ENCODE data around the gene NCOA3. TPM values are rescaled to one million over a fixed set of nuclear protein-coding genes. Genes with fewer than 3 reads are reported as not detected.

The NCOA3 gene
- total and polyA plus RNA-seq, 10 of the 15 experiments (the other 5 are each of a cell fraction or from before 2014, with no cell fraction given) = 16.9 to 96.2 (median 73.6) TPM

DNA sequence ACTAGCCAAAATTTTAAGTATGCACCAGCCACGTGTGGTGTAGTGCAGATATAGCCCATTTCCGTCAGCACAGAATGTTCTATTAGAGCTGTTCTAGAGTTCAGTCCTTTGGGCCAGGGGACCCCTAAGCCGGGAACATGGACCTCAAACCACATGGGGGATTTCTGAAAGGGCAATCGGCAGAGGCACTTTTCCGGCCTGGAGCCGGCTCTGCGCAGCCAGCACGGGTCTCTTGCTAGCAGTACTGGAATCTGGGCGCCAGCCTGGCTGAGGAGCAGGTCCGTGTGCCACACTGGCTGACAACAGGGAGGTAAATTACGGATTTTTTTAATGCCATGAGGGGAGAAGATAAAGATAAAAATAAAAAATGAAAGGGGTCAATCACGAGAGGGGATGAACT lies 163.1 kb downstream of the NCOA3 start:
- DNase-seq (ENCODE audit: low read depth, low spot score) (no peak), ATAC-seq (no peak), FAIRE-seq (no peak)
- H3K4me2 ChIP-seq (ENCODE audit: control insufficient read depth, insufficient read depth) = no peak overlapping the region
- H3K36me3 ChIP-seq (ENCODE audit: control insufficient read depth in 2 of 2, insufficient read depth in 2 of 2, low read length in 1 of 2) = peaks cover 9 to 23% of the 10 kb centered on the region in 2 experiments; a peak in 3 of 4 replicates
- no peak overlapping the region for H3K4me3 ChIP-seq
- no peaks in the 10 kb centered on the region for H3K9me3 ChIP-seq (replicated peaks; ENCODE audit: control insufficient read depth, insufficient read depth, low read length)
- no peaks in the 10 kb centered on the region for H3K4me1 ChIP-seq (ENCODE audit: control insufficient read depth, insufficient read depth, low read length)
- H3K9ac ChIP-seq (ENCODE audit: control insufficient read depth, insufficient read depth, low read length) = no peak overlapping the region
- ChIA-PET SMC1A (ENCODE audit: uncharacterized antibody, unreplicated experiment) (interaction anchor here (1.1 to 1.8 kb wide), 3 partner anchors 14 to 956 kb away, joined by 3 to 10 read pairs (median 5); no protein-coding TSS in a partner anchor), CTCF (interaction anchor here (0.6 to 2.8 kb wide), 12 partner anchors 9 to 1112 kb away, joined by 3 to 18 read pairs (median 4); no protein-coding TSS in a partner anchor), POLR2A (no interaction called here), RAD21 (ENCODE audit: unreplicated experiment) (interaction anchor here (0.6 to 2.3 kb wide), 2 partner anchors 956 to 1209 kb away, joined by 3 to 8 read pairs; no protein-coding TSS in a partner anchor)
- intact Hi-C loops (cut with micrococcal nuclease; ENCODE audit: unreplicated experiment) (no loop called here), in situ Hi-C loops (cut with MboI) (no loop called here)
- H4K20me1 ChIP-seq (ENCODE audit: control insufficient read depth, insufficient read depth) = no peaks in the 10 kb centered on the region
- BruUV-seq (replicated peaks) = no TSS peak
- WGBS (ENCODE audit: insufficient coverage, insufficient replicate concordance, low lambda C conversion rate, missing lambda C conversion rate) = 93% methylated on average over 12 of the region's 12 CpGs
- no peaks in the 10 kb centered on the region for H3K27me3 ChIP-seq (replicated peaks in 1 of 2; ENCODE audit: control insufficient read depth in 2 of 2, insufficient read depth in 2 of 2, low read length in 1 of 2)
- no peaks in the 10 kb centered on the region for H3K79me2 ChIP-seq (ENCODE audit: control insufficient read depth, insufficient read depth, low read length)
- H2AFZ ChIP-seq (ENCODE audit: control insufficient read depth, low read depth, low read length) = no peak overlapping the region
- TF ChIP-seq NFXL1 (IDR thresholded peaks at IDR 0.05; ENCODE audit: borderline replicate concordance) = peak; percentile 13; the same call in 1 of the 2 replicates
- TF ChIP-seq, protein P1, sequence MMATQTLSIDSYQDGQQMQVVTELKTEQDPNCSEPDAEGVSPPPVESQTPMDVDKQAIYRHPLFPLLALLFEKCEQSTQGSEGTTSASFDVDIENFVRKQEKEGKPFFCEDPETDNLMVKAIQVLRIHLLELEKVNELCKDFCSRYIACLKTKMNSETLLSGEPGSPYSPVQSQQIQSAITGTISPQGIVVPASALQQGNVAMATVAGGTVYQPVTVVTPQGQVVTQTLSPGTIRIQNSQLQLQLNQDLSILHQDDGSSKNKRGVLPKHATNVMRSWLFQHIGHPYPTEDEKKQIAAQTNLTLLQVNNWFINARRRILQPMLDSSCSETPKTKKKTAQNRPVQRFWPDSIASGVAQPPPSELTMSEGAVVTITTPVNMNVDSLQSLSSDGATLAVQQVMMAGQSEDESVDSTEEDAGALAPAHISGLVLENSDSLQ (IDR thresholded peaks at IDR 0.05) = no peak
- H3K27ac ChIP-seq (ENCODE audit: control insufficient read depth, insufficient read depth) = no peak overlapping the region

GRCh38 chr20:47665221-47665991 lies 163.7 kb downstream of the NCOA3 start:
- POLR2A ChIA-PET = no interaction called here
- TF ChIP-seq POLR2AphosphoS5 (IDR thresholded peaks at IDR 0.05; ENCODE audit: low read length) (0 out of 2 replicates have a peak, but pooled peaks have one; percentile 29), NFXL1 (IDR thresholded peaks at IDR 0.05; ENCODE audit: borderline replicate concordance) (peak; percentile 43; the same call in 1 of the 2 replicates), ETV6 (conservative IDR thresholded peaks at IDR 0.05 in 1 of 2, IDR thresholded peaks at IDR 0.05 in 1 of 2; ENCODE audit: borderline replicate concordance in 1 of 2, low read depth in 1 of 2) (peak in 1 of 2 experiments; percentile 54; a peak in 1 of 4 replicates), POLR2A (IDR thresholded peaks at IDR 0.05; ENCODE audit: low read depth, low read length) (peak; percentile 59), ZNF207 (IDR thresholded peaks at IDR 0.05; ENCODE audit: borderline replicate concordance) (no peak), RCOR1 (conservative IDR thresholded peaks at IDR 0.05; ENCODE audit: low read depth, low read length) (no peak)
- TF ChIP-seq, protein P2, sequence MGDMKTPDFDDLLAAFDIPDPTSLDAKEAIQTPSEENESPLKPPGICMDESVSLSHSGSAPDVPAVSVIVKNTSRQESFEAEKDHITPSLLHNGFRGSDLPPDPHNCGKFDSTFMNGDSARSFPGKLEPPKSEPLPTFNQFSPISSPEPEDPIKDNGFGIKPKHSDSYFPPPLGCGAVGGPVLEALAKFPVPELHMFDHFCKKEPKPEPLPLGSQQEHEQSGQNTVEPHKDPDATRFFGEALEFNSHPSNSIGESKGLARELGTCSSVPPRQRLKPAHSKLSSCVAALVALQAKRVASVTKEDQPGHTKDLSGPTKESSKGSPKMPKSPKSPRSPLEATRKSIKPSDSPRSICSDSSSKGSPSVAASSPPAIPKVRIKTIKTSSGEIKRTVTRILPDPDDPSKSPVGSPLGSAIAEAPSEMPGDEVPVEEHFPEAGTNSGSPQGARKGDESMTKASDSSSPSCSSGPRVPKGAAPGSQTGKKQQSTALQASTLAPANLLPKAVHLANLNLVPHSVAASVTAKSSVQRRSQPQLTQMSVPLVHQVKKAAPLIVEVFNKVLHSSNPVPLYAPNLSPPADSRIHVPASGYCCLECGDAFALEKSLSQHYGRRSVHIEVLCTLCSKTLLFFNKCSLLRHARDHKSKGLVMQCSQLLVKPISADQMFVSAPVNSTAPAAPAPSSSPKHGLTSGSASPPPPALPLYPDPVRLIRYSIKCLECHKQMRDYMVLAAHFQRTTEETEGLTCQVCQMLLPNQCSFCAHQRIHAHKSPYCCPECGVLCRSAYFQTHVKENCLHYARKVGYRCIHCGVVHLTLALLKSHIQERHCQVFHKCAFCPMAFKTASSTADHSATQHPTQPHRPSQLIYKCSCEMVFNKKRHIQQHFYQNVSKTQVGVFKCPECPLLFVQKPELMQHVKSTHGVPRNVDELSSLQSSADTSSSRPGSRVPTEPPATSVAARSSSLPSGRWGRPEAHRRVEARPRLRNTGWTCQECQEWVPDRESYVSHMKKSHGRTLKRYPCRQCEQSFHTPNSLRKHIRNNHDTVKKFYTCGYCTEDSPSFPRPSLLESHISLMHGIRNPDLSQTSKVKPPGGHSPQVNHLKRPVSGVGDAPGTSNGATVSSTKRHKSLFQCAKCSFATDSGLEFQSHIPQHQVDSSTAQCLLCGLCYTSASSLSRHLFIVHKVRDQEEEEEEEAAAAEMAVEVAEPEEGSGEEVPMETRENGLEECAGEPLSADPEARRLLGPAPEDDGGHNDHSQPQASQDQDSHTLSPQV (IDR thresholded peaks at IDR 0.05) = no peak
- Histone ChIP-seq H2AFZ (ENCODE audit: control insufficient read depth, low read depth, low read length) (no peak overlapping the region), H3K79me2 (ENCODE audit: control insufficient read depth, insufficient read depth, low read length) (no peaks in the 10 kb centered on the region), H3K4me2 (ENCODE audit: control insufficient read depth, insufficient read depth) (no peak overlapping the region), H3K4me3 (no peak overlapping the region), H3K27me3 (replicated peaks in 1 of 2; ENCODE audit: control insufficient read depth in 2 of 2, insufficient read depth in 2 of 2, low read length in 1 of 2) (no peaks in the 10 kb centered on the region), H3K9me3 (replicated peaks; ENCODE audit: control insufficient read depth, insufficient read depth, low read length) (no peaks in the 10 kb centered on the region), H3K27ac (ENCODE audit: control insufficient read depth, insufficient read depth) (no peak overlapping the region), H3K36me3 (ENCODE audit: control insufficient read depth in 2 of 2, insufficient read depth in 2 of 2, low read length in 1 of 2) (peaks cover 9 to 23% of the 10 kb centered on the region in 2 experiments; a peak in 3 of 4 replicates), H3K4me1 (ENCODE audit: control insufficient read depth, insufficient read depth, low read length) (no peaks in the 10 kb centered on the region), H4K20me1 (ENCODE audit: control insufficient read depth, insufficient read depth) (no peaks in the 10 kb centered on the region), H3K9ac (ENCODE audit: control insufficient read depth, insufficient read depth, low read length) (no peak overlapping the region)
- CTCF ChIA-PET = interaction anchor here (0.6 to 2.8 kb wide), 7 partner anchors 8 to 1113 kb away, joined by 3 to 18 read pairs (median 7); no protein-coding TSS in a partner anchor
- FAIRE-seq (no peak), ATAC-seq (no peak), DNase-seq (ENCODE audit: low read depth, low spot score) (no peak)
- intact Hi-C loops (cut with micrococcal nuclease; ENCODE audit: unreplicated experiment) (no loop called here), in situ Hi-C loops (cut with MboI) (no loop called here)
- no TSS peak for BruUV-seq (replicated peaks)
- SMC1A ChIA-PET (ENCODE audit: uncharacterized antibody, unreplicated experiment) = interaction anchor here (1.7 to 1.8 kb wide), 2 partner anchors 467 to 955 kb away, joined by 5 to 10 read pairs; no protein-coding TSS in a partner anchor
- WGBS (ENCODE audit: insufficient coverage, insufficient replicate concordance, low lambda C conversion rate, missing lambda C conversion rate) = 92% methylated on average over 27 of the region's 27 CpGs
- RAD21 ChIA-PET (ENCODE audit: unreplicated experiment) = interaction anchor here (2.3 kb wide), 1 partner anchor 955 kb away, joined by 8 read pairs; no protein-coding TSS in a partner anchor

Measured in GM12878 (cell line).